SU-DHL-6 (cell line): ENCODE measurements around the gene IL4R.

Experiments used
- H2AFZ ChIP-seq: fragments of 200-600 bp; sonication (generic); 2 replicates; pipeline ENCODE4 v1.6.1; 2014; ENCODE audit warnings: low read depth, mild to moderate bottlenecking, moderate library complexity, mixed read lengths, antibody characterized with exemption, low read length; ENCODE audit not compliant: severe bottlenecking
- H3F3A ChIP-seq: fragments of 200-600 bp; shearing (Covaris generic); 2 replicates; pipeline ENCODE4 v1.6.0; 2016; ENCODE audit warnings: antibody characterized with exemption, mild to moderate bottlenecking; ENCODE audit not compliant: insufficient read depth
- H3K27ac ChIP-seq: fragments of 200-600 bp; sonication (generic); 2 replicates; pipeline ENCODE4 v1.5.1; 2016; ENCODE audit warnings: low read depth, mild to moderate bottlenecking, low read length, moderate library complexity, mixed read lengths
- H3K27me3 ChIP-seq: fragments of 200-600 bp; sonication (generic), shearing (Covaris generic); 2 replicates; pipeline ENCODE4 v1.6.0; 2014; ENCODE audit warnings: mild to moderate bottlenecking, low read length
- H3K36me3 ChIP-seq: fragments of 200-600 bp; sonication (generic); 2 replicates; pipeline ENCODE4 v1.6.1; 2014; ENCODE audit warnings: mild to moderate bottlenecking, low read length, mixed read lengths
- H3K4me2 ChIP-seq: fragments of 300-600, 200-600 bp; shearing (Covaris generic), sonication (generic); 2 replicates; pipeline ENCODE4 v1.6.0; 2014; ENCODE audit warnings: low read length, low read depth, mild to moderate bottlenecking; ENCODE audit not compliant: poor library complexity, severe bottlenecking
- H3K4me3 ChIP-seq: fragments of 200-600 bp; sonication (generic); 2 replicates; pipeline ENCODE4 v1.5.1; 2014; ENCODE audit warnings: antibody characterized with exemption, low read length, mild to moderate bottlenecking, mixed read lengths; ENCODE audit not compliant: insufficient read depth, poor library complexity, severe bottlenecking
- H3K79me2 ChIP-seq: fragments of 200-600 bp; sonication (generic); 2 replicates; pipeline ENCODE4 v1.6.1; 2014; ENCODE audit warnings: mild to moderate bottlenecking, low read length, moderate library complexity; ENCODE audit not compliant: insufficient read depth
- H3K9ac ChIP-seq: fragments of 200-600 bp; sonication (generic); 2 replicates; pipeline ENCODE4 v1.7.0; 2014; ENCODE audit warnings: mild to moderate bottlenecking, low read length
- H3K9me2 ChIP-seq: fragments of 200-600 bp; sonication (generic); replicated peaks from 2 replicates; pipeline ENCODE4 v1.6.1; 2014; ENCODE audit warnings: low read length; ENCODE audit not compliant: insufficient read depth
- H3K9me3 ChIP-seq: fragments of 200-600 bp; sonication (generic); 2 replicates; pipeline ENCODE4 v1.6.1; 2014; ENCODE audit warnings: low read length, mixed read lengths; ENCODE audit not compliant: insufficient read depth
- H4K20me1 ChIP-seq: fragments of 200-600 bp; sonication (generic); 2 replicates; pipeline ENCODE4 v1.6.1; 2014; ENCODE audit warnings: low read depth, mild to moderate bottlenecking, antibody characterized with exemption, low read length, moderate library complexity, mixed read lengths
- EZH2phosphoT487 ChIP-seq: fragments of 200-600 bp; sonication (generic), shearing (Covaris generic); conservative IDR thresholded peaks from 2 replicates; pipeline ENCODE4 v1.6.1; 2018; ENCODE audit warnings: mild to moderate bottlenecking, antibody characterized with exemption, low read length, moderate library complexity, mixed read lengths
- TF ChIP-seq, protein P1 (sequence below): fragments of 200-600 bp; sonication (generic); IDR thresholded peaks from one replicate; pipeline ENCODE4 v1.5.1; 2017; ENCODE audit warnings: antibody characterized with exemption, mild to moderate bottlenecking, low read length, moderate library complexity; ENCODE audit not compliant: insufficient read depth, poor library complexity, severe bottlenecking

IL4R gene

DNA sequence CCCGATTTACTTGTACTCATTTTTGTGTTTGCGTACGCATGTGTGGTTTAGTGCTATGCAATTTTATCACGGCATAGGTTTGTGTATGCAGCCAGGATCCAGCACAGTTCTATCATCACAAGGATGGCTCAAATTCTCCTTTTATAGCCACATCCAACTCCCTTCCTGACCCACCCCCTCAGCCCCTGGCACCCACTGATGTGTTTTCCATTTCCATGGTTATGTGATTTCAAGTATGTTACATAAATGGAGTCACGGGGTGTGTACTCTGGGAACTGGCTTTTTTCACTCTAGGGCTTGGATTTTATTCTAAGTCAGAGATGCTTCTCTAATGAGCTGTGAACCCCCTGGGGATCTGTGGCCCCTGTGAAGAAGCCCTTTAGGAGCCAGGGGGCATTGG is 16.8 kb downstream of the IL4R start:
- Histone ChIP-seq H3K9me2 (no peaks in the 10 kb centered on the region), H3K27me3 (no peaks in the 10 kb centered on the region), H4K20me1 (peaks cover 39% of the 10 kb centered on the region), H3K79me2 (peaks cover 99% of the 10 kb centered on the region), H3F3A (no peaks in the 10 kb centered on the region; the same call in 1 of the 2 replicates), H3K9ac (no peak overlapping the region), H2AFZ (no peak overlapping the region), H3K36me3 (peaks cover 35% of the 10 kb centered on the region; the same call in 1 of the 2 replicates), H3K4me3 (no peak overlapping the region), H3K4me2 (no peak overlapping the region), H3K27ac (no peak overlapping the region), H3K9me3 (no peaks in the 10 kb centered on the region)
- no peak for TF ChIP-seq EZH2phosphoT487
- TF ChIP-seq, protein P1, sequence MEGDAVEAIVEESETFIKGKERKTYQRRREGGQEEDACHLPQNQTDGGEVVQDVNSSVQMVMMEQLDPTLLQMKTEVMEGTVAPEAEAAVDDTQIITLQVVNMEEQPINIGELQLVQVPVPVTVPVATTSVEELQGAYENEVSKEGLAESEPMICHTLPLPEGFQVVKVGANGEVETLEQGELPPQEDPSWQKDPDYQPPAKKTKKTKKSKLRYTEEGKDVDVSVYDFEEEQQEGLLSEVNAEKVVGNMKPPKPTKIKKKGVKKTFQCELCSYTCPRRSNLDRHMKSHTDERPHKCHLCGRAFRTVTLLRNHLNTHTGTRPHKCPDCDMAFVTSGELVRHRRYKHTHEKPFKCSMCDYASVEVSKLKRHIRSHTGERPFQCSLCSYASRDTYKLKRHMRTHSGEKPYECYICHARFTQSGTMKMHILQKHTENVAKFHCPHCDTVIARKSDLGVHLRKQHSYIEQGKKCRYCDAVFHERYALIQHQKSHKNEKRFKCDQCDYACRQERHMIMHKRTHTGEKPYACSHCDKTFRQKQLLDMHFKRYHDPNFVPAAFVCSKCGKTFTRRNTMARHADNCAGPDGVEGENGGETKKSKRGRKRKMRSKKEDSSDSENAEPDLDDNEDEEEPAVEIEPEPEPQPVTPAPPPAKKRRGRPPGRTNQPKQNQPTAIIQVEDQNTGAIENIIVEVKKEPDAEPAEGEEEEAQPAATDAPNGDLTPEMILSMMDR, result no peak

DNA sequence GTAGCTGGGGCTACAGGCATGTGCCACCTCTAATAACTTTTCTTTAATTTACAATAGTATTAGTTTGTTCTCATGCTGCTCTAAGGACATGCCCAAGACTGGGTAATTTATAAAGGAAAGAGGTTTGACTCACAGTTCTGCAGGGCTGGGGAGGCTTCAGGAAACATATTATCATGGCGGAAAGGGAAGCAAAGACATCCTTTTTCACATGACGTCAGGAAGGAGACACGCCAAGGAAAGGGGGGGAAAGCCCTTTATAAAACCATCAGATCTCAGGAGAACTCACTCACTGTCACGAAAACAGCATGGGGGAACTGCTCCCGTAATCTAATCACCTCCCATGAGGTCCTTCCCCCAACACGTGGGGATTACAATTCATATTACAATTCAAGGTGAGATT is 18.3 kb downstream of the IL4R start:
- H3K9ac ChIP-seq, result no peak overlapping the region
- no peak overlapping the region for H3K27ac ChIP-seq
- H3K79me2 ChIP-seq, result peaks cover 97% of the 10 kb centered on the region
- H3K27me3 ChIP-seq, result no peaks in the 10 kb centered on the region
- no peak for TF ChIP-seq EZH2phosphoT487
- TF ChIP-seq, protein P1, result no peak
- H2AFZ ChIP-seq, result no peak overlapping the region
- peaks cover 41% of the 10 kb centered on the region; the same call in 1 of the 2 replicates for H3K36me3 ChIP-seq
- no peak overlapping the region for H3K4me3 ChIP-seq
- H3K9me3 ChIP-seq, result no peaks in the 10 kb centered on the region
- H3K4me2 ChIP-seq, result no peak overlapping the region
- peaks cover 43% of the 10 kb centered on the region for H4K20me1 ChIP-seq
- no peaks in the 10 kb centered on the region for H3K9me2 ChIP-seq
- H3F3A ChIP-seq, result no peaks in the 10 kb centered on the region; the same call in 1 of the 2 replicates

DNA sequence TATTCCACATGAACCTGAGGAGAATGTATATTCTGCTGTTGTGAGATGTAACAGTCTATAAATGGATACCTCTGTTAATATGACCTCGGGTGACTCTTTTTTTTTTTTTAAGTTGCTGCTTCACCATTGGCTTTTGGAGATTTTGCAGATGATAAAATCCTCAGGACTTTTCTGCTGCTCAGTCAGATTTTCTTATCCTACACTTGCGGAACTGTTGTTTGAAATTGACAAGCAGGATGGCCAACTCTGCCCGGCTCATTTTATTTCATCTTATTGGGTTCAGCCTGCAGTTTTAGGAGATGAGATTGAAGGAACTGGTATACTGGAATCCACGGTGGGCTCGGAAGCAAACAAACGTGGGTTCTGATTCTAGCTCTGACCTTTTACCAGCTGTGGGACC is 19.3 kb downstream of the IL4R start:
- no peaks in the 10 kb centered on the region for H3K9me2 ChIP-seq
- peaks cover 97% of the 10 kb centered on the region for H3K79me2 ChIP-seq
- no peak overlapping the region for H3K4me3 ChIP-seq
- H3K27me3 ChIP-seq, result no peaks in the 10 kb centered on the region
- H2AFZ ChIP-seq, result no peak overlapping the region
- peaks cover 39% of the 10 kb centered on the region for H4K20me1 ChIP-seq
- H3K9me3 ChIP-seq, result no peaks in the 10 kb centered on the region
- H3K4me2 ChIP-seq, result no peak overlapping the region
- TF ChIP-seq, protein P1, result no peak
- TF ChIP-seq EZH2phosphoT487, result no peak
- no peak overlapping the region for H3K27ac ChIP-seq
- H3K36me3 ChIP-seq, result peaks cover 41% of the 10 kb centered on the region; the same call in 1 of the 2 replicates
- no peaks in the 10 kb centered on the region; the same call in 1 of the 2 replicates for H3F3A ChIP-seq
- H3K9ac ChIP-seq, result no peak overlapping the region
